A673 (cell line): ENCODE data around the gene BSN. TPM values are rescaled to one million over a fixed set of nuclear protein-coding genes. Genes with fewer than 3 reads are reported as not detected.

Experiments used
- BruUV-seq: library from RNA; stranded (reverse); fragments of 400-500 nt; replicated peaks from 2 replicates; lab custom pipeline; 2021; lab: Mats Ljungman, UMichigan
- CTCF ChIA-PET: fragments of 300-600 bp; sonication (Branson Sonifier 250); formaldehyde crosslinking; loops from one replicate; lab custom pipeline; 2022; ENCODE audit warnings: antibody characterized with exemption; lab: Charles Lee
- POLR2A ChIA-PET: fragments of 300-600 bp; sonication (Branson Sonifier 250); formaldehyde crosslinking; loops from one replicate; lab custom pipeline; 2022; ENCODE audit warnings: antibody characterized with exemption; ENCODE audit not compliant: low non-redundant PET; lab: Charles Lee
- DNase-seq: peaks from one replicate; pipeline ENCODE4 v3.0.0-alpha.2; 2015; ENCODE audit warnings: low spot score
- H3K27ac ChIP-seq: fragments of 200-600 bp; sonication (generic); 2 replicates; pipeline ENCODE4 v1.5.1; 2016; ENCODE audit warnings: mixed run types, low read depth, mild to moderate bottlenecking, mixed read lengths, antibody characterized with exemption, low read length; ENCODE audit not compliant: poor library complexity, severe bottlenecking
- H3K27me3 ChIP-seq: fragments of 200-600 bp; sonication (generic); replicated peaks from 2 replicates; pipeline ENCODE4 v1.6.1; 2017; ENCODE audit warnings: mixed run types, low read depth, mild to moderate bottlenecking, mixed read lengths, antibody characterized with exemption, low read length; ENCODE audit not compliant: insufficient read depth, poor library complexity
- H3K36me3 ChIP-seq: fragments of 200-600 bp; sonication (generic); 2 replicates; pipeline ENCODE4 v1.6.1; 2016; ENCODE audit warnings: mixed run types, mild to moderate bottlenecking, mixed read lengths, antibody characterized with exemption, low read length; ENCODE audit not compliant: insufficient read depth, poor library complexity, severe bottlenecking
- H3K4me1 ChIP-seq: fragments of 200-600 bp; sonication (generic); 2 replicates; pipeline ENCODE4 v1.6.1; 2017; ENCODE audit warnings: mixed run types, mild to moderate bottlenecking, mixed read lengths, antibody characterized with exemption, low read length; ENCODE audit not compliant: insufficient read depth, poor library complexity, severe bottlenecking
- H3K4me3 ChIP-seq: fragments of 200-600 bp; sonication (generic); 2 replicates; pipeline ENCODE4 v1.5.1; 2016; ENCODE audit warnings: low read depth, mixed run types, mild to moderate bottlenecking, mixed read lengths, low read length; ENCODE audit not compliant: poor library complexity, severe bottlenecking
- H3K9me3 ChIP-seq: fragments of 200-600 bp; sonication (generic); 2 replicates; pipeline ENCODE4 v1.6.1; 2016; ENCODE audit warnings: mixed run types, low read depth, mild to moderate bottlenecking, mixed read lengths, antibody characterized with exemption, low read length; ENCODE audit not compliant: poor library complexity, severe bottlenecking
- EZH2 ChIP-seq: fragments of 200-600 bp; sonication (generic); IDR thresholded peaks from 2 replicates; pipeline ENCODE4 v1.6.1; 2017; ENCODE audit warnings: borderline replicate concordance, low read depth, mild to moderate bottlenecking, mixed read lengths, antibody characterized with exemption, low read length; ENCODE audit not compliant: poor library complexity, severe bottlenecking
- intact Hi-C: fragments of 100-400 bp; cut with micrococcal nuclease; formaldehyde crosslinking; loops from one replicate; pipeline ENCODE4 v1.10.0; 2022; ENCODE audit not compliant: unreplicated experiment
- total RNA-seq: library from RNA; stranded (reverse); gene quantifications from 2 replicates; pipeline ENCODE4 v1.2.3, GENCODE V29; 2021
- TF ChIP-seq, protein P1 (sequence below): fragments of 300-800, 200-600 bp; sonication (generic); conservative IDR thresholded peaks from 2 replicates; pipeline ENCODE4 v1.5.1; 2017; ENCODE audit warnings: low read depth, mild to moderate bottlenecking, antibody characterized with exemption, low read length, moderate library complexity, mixed read lengths

Gene BSN
- total RNA-seq, 1 experiment from 2014 or later, result 1.4 TPM

DNA sequence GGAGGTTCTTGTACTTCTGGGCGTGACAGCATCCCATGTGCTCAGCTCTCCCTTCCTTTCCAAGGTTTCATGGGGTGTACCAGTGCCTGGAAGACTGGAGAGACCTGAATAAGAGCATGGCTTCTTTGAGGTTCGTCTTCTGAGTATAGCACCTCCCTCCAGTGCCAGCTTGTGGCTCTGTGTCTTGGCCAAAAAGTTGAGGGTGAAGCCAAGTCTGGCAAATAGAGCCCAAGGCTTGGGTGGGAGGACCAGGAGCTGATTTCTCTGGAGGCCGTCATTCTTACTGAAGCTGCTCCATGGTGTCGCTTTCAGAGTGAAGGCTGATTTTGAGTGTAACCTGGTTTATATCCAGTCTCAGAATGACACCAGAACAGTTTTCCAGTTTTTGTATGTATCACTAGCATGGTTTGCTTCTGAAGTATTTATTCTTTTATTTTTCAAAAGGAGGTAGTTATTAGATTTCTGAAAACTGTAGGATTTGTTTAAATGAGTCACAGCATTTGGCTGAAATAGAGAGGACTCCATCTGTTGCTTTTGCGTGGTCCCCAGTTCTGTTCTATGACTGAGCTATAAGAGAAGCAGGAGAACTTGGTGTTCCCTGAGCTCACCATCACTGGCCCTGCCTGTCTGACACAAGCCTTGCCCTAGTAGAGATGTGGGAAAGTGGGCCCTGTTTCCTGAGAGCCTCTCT lies 47.2 kb downstream of the BSN start:
- no peaks in the 10 kb centered on the region for H3K4me1 ChIP-seq
- POLR2A ChIA-PET, result no interaction called here
- DNase-seq, result no peak
- no peak overlapping the region for H3K27ac ChIP-seq
- H3K36me3 ChIP-seq, result no peaks in the 10 kb centered on the region
- H3K4me3 ChIP-seq, result no peak overlapping the region
- H3K27me3 ChIP-seq, result no peaks in the 10 kb centered on the region
- no peak for TF ChIP-seq EZH2
- TF ChIP-seq, protein P1, sequence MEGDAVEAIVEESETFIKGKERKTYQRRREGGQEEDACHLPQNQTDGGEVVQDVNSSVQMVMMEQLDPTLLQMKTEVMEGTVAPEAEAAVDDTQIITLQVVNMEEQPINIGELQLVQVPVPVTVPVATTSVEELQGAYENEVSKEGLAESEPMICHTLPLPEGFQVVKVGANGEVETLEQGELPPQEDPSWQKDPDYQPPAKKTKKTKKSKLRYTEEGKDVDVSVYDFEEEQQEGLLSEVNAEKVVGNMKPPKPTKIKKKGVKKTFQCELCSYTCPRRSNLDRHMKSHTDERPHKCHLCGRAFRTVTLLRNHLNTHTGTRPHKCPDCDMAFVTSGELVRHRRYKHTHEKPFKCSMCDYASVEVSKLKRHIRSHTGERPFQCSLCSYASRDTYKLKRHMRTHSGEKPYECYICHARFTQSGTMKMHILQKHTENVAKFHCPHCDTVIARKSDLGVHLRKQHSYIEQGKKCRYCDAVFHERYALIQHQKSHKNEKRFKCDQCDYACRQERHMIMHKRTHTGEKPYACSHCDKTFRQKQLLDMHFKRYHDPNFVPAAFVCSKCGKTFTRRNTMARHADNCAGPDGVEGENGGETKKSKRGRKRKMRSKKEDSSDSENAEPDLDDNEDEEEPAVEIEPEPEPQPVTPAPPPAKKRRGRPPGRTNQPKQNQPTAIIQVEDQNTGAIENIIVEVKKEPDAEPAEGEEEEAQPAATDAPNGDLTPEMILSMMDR, result no peak
- CTCF ChIA-PET, result interaction anchor here (0.6 kb wide), 1 partner anchor 362 kb away, joined by 3 read pairs; no protein-coding TSS in a partner anchor
- H3K9me3 ChIP-seq, result no peaks in the 10 kb centered on the region
- intact Hi-C loops, result no loop called here
- BruUV-seq, result no TSS peak

DNA sequence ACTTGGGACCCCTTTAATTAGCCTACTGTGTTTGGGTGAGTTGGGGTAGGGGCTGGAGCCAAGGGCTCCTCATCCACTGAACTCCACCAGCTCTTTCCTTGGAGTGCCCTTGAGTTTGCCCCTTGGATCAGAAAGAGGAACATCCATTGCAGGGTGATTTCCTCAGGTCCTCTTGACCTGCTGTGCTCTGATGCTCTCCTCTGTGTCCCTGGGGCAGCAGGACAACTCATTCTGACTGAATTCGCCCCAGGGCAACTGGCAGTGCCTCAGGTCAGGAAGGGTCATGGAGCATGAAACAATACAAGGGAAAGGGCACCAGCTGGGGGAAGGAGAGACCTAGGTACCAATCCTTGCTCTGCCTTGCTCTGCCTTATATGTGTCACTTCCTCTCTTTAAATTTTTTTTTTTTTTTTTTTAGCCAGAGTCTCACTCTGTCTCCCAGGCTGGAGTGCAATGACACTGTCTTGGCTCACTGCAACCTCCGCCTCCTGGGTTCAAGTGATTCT lies 47.8 kb downstream of the BSN start:
- TF ChIP-seq EZH2, result no peak
- TF ChIP-seq, protein P1, result no peak
- POLR2A ChIA-PET, result no interaction called here
- no peak overlapping the region for H3K4me3 ChIP-seq
- H3K27ac ChIP-seq, result no peak overlapping the region
- H3K4me1 ChIP-seq, result no peaks in the 10 kb centered on the region
- no peaks in the 10 kb centered on the region for H3K9me3 ChIP-seq
- no peak for DNase-seq
- no TSS peak for BruUV-seq
- CTCF ChIA-PET, result no interaction called here
- intact Hi-C loops, result no loop called here
- H3K27me3 ChIP-seq, result no peaks in the 10 kb centered on the region
- no peaks in the 10 kb centered on the region for H3K36me3 ChIP-seq

DNA sequence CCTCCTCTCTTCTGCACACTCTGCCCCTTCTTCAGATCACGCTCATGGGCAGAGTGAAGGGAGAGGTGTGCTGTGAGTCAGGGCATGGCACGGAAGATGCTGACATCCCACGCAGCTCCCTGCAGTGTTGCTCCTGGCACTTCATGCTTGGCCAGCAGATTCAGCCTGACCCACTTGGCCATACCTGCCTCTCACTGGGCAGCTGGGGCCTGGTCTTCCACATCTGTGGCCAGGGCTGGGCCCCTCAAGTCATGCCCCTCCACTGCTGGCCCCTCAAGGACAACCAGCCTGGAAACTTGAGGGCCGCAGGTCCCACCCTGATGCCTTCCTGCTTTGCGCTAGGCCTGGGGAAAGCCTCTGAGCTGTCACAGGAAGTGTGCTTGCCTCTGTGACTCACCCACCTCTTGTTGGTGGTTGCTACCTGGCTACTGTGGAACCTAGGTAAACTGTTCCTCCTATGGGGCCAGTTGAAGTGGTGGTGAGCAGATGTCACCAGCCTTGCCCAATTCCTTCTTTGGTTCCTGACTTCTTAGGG lies 48.7 kb downstream of the BSN start:
- Histone ChIP-seq H3K9me3 (no peaks in the 10 kb centered on the region), H3K4me1 (no peaks in the 10 kb centered on the region), H3K4me3 (no peak overlapping the region), H3K27ac (no peak overlapping the region), H3K36me3 (no peaks in the 10 kb centered on the region), H3K27me3 (no peaks in the 10 kb centered on the region)
- intact Hi-C loops, result no loop called here
- no peak for DNase-seq
- ChIA-PET POLR2A (no interaction called here), CTCF (no interaction called here)
- no peak for TF ChIP-seq EZH2
- TF ChIP-seq, protein P1, result no peak
- BruUV-seq, result no TSS peak
